ENCODE data around the gene SLC43A2. TPM values are rescaled to one million over a fixed set of nuclear protein-coding genes. Genes with fewer than 3 reads are reported as not detected.
"Not testable (repeated sequence)": the region's sequence is repeated elsewhere in the genome, so short reads cannot be mapped to it uniquely, and the experiment has no call there.

SLC43A2 gene
- total RNA-seq, 1 donor from 2014 or later, result 39.9 TPM

DNA sequence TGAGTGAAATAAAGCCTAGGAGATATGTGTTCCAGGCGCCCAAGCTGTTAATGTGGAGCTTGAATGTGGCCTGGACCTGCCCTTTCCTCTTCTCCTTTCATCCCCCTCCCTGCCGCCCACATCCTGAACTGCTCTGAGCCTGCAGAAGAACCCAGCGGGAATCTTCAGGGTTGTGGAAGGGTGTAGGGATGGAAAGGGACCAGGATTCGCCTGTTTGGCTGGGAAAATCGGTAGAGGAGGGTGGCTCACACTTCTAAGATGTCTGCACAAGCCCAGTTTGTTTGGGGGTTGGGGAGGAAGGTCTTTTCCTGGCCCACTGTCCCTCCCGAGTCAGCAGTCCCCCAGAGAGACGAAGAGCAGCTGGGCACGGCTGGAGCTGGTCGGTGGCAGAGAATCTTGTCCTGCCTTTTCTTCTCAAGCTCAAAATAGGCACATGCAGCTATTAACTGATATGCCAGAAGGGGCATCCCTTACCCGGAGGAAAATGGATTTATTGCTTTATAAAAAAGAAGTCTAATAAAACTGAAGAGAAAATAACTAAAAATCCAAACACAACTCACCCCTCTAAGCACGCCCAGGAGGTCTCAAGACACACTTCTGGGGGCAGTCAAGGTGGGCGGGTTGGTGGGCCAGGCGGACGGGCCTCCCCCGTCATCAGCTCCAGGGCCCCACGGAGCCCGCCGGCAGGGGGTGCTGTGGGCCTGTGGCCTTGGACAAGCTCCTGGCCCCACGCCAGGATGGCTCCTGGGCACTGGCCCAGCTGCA is 54.5 kb downstream of the SLC43A2 start:
- H3K27ac ChIP-seq, result peak overlapping the region; percentile 58
- intact Hi-C loops (cut with DNase I), result loop anchor here (5.0 kb wide), 1 partner anchor 53 kb away; the partner anchor contains the start of gene SLC43A2
- DNase-seq (peak; percentile 94), ATAC-seq (peak; percentile 69)
- H3K4me3 ChIP-seq, result no peak overlapping the region
- H3K27me3 ChIP-seq, result no peaks in the 10 kb centered on the region
- peaks cover 45% of the 10 kb centered on the region for H3K4me1 ChIP-seq
- H3K9me3 ChIP-seq, result no peaks in the 10 kb centered on the region
- TF ChIP-seq, protein P1, sequence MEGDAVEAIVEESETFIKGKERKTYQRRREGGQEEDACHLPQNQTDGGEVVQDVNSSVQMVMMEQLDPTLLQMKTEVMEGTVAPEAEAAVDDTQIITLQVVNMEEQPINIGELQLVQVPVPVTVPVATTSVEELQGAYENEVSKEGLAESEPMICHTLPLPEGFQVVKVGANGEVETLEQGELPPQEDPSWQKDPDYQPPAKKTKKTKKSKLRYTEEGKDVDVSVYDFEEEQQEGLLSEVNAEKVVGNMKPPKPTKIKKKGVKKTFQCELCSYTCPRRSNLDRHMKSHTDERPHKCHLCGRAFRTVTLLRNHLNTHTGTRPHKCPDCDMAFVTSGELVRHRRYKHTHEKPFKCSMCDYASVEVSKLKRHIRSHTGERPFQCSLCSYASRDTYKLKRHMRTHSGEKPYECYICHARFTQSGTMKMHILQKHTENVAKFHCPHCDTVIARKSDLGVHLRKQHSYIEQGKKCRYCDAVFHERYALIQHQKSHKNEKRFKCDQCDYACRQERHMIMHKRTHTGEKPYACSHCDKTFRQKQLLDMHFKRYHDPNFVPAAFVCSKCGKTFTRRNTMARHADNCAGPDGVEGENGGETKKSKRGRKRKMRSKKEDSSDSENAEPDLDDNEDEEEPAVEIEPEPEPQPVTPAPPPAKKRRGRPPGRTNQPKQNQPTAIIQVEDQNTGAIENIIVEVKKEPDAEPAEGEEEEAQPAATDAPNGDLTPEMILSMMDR (IDR thresholded peaks at IDR 0.05), result peak; percentile 98
- H3K36me3 ChIP-seq, result no peaks in the 10 kb centered on the region

DNA sequence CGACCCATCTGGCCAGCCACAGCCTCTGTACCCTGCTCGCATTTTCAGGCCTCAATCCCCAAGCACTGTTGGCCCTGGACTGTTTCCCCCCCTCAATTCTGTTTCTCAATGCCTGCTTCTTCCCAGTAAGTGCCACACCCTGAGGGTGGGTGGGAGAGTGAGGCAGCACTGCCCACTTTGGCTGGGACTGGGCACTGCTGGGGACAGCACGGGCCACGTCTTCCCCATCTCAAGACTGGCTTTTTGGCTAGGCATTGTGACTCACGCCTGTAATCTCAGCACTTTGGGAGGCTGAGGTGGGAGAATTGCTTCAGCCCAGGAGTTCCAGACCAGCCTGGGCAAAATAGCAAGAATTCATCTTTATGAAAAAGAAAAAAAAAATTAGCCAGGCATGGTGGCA is 56.0 kb downstream of the SLC43A2 start:
- H3K27me3 ChIP-seq, H3K36me3 ChIP-seq, H3K9me3 ChIP-seq, H3K27ac ChIP-seq, H3K4me3 ChIP-seq, DNase-seq: not testable (repeated sequence)
- intact Hi-C loops (cut with DNase I), result loop anchor here (5.0 kb wide), 1 partner anchor 55 kb away; the partner anchor contains the start of gene SLC43A2
- H3K4me1 ChIP-seq, result peaks cover 36% of the 10 kb centered on the region
- ATAC-seq, result peak; percentile 4

- Histone ChIP-seq H3K27ac (no peak overlapping the region), H3K36me3 (no peaks in the 10 kb centered on the region), H3K4me3 (no peak overlapping the region), H3K4me1 (peaks cover 23% of the 10 kb centered on the region), H3K9me3 (no peaks in the 10 kb centered on the region), H3K27me3 (no peaks in the 10 kb centered on the region)
- TF ChIP-seq, protein P1 (IDR thresholded peaks at IDR 0.05), result no peak
- DNase-seq, result no peak
- ATAC-seq, result no peak
- intact Hi-C loops (cut with DNase I), result loop anchor here (5.0 kb wide), 1 partner anchor 56 kb away; the partner anchor contains the start of gene SLC43A2
Observed at GRCh38 chr17:1571341-1571704, 57.3 kb downstream of the SLC43A2 start.

DNA sequence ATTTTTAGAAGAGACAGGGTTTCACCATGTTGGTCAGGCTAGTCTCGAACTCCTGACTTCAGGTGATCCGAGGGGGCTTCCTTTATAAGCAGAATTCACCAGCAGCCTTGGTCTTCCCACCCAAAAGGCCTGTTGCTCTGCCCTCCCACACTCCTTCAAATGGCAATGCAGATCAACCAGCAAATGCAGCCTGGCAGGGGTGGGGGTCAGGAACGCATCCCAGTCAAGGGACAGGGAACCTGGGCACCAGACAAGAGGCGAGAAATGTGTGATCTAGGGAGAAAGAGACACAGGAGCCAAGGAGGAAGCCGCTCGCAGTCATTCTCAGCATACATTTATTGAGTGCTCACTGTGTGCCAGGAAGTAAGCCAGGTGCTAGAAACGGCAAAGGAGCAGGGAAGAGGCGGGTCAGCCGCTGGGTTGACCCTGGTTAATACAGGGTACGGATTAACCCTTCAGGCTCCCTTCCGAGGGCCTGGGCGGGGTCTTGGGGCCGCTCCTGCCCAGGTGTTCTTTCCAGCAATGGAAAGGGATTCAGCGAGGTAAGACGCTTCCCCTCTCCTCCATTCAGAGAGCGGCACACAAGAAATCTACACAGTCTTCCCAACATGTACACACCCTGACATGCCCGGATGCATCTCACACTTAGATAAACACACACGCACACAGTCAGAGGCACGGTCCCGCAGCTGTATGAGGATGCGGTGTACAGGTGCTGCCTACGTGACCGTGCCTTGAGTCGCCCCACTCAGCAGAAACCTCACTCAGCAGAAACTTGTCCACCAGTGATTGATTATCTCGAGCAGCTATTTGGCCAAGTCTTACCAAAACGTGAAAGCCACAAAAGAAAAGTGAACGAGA is 59.5 kb downstream of the SLC43A2 start:
- TF ChIP-seq, protein P1 (IDR thresholded peaks at IDR 0.05), result no peak
- DNase-seq, result no peak
- H3K4me3 ChIP-seq, result no peak overlapping the region
- H3K9me3 ChIP-seq, result no peaks in the 10 kb centered on the region
- intact Hi-C loops (cut with DNase I), result no loop called here
- no peaks in the 10 kb centered on the region for H3K27me3 ChIP-seq
- no peak overlapping the region for H3K27ac ChIP-seq
- ATAC-seq, result no peak
- peaks cover 7% of the 10 kb centered on the region for H3K4me1 ChIP-seq
- H3K36me3 ChIP-seq, result no peaks in the 10 kb centered on the region

DNA sequence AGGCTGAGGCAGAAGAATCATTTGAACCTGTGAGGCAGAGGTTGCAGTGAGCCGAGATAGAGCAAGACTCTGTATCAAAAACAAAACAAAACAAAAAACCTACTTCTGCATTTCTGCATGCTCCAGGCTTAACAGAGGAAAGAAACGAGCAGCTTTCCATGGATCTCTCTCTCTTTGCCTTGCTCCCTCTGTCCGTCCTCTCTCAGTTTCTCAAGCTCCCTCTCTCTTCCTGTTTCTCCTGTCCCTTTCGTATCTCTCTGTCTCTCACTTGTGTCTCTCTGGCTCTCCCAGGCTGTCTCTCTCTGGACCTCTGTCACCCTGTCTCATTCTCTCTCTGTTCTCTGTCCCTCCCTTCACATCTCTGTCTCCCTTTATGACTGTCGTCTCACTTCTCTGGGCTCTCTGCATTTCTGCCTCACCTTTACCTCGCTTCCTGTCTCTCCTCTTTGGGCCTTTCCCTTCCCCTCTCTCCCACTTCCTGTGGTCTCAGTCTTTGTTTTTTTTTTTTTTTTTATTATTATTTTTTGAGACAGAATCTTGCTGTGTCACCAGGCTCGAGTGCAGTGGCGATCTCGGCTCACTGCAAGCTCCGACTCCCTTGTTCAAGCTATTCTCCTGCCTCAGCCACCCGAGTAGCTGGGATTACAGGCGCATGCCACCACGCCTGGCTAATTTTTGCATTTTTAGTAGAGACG is 62.0 kb downstream of the SLC43A2 start:
- Histone ChIP-seq H3K36me3 (no peaks in the 10 kb centered on the region), H3K4me3 (no peak overlapping the region), H3K4me1 (peaks cover 4% of the 10 kb centered on the region), H3K27me3 (no peaks in the 10 kb centered on the region), H3K27ac (no peak overlapping the region), H3K9me3 (no peaks in the 10 kb centered on the region)
- TF ChIP-seq, protein P1 (IDR thresholded peaks at IDR 0.05), result no peak
- intact Hi-C loops (cut with DNase I), result no loop called here
- ATAC-seq, result no peak
- DNase-seq, result no peak
